SK-N-SH (cell line): ENCODE measurements around the gene P2RX3. TPM values are rescaled to one million over a fixed set of nuclear protein-coding genes. Genes with fewer than 3 reads are reported as not detected.

ENCODE experiments used
- CTCF ChIA-PET: fragments of 300-600, 350-600 bp; formaldehyde crosslinking; extraction: SDS; loops from one replicate; lab custom pipeline; 2021; lab: Yijun Ruan, JAX
- POLR2A ChIA-PET: fragments of 350-600 bp; sonication (Branson Sonifier 250); formaldehyde crosslinking; extraction: SDS; loops from one replicate; lab custom pipeline; 2020; ENCODE audit warnings: antibody characterized with exemption, inconsistent platforms; lab: Yijun Ruan, JAX
- DNase-seq: peaks from one replicate; pipeline ENCODE4 v3.0.0; 2012
- H2AFZ ChIP-seq: fragments of 200-600 bp; sonication (generic); 2 replicates; pipeline ENCODE4 v1.8.1; 2016; ENCODE audit warnings: antibody characterized with exemption, mild to moderate bottlenecking, low read depth
- H3F3A ChIP-seq: fragments of 200-600 bp; sonication (generic); replicated peaks from 2 replicates; pipeline ENCODE3; 2016; ENCODE audit warnings: antibody characterized with exemption, mild to moderate bottlenecking; ENCODE audit not compliant: insufficient read depth
- H3K27ac ChIP-seq, 2 experiments: fragments of 200-500 bp in 1 of 2; fragments of 200-600 bp in 1 of 2; sonication (Bioruptor generic) in 1 of 2; sonication (generic), shearing (Covaris generic) in 1 of 2; 2 replicates each; pipeline versions ENCODE4 v1.5.1 to v1.6.1; 2014 to 2016; ENCODE audit warnings: low read depth in 2 of 2, inconsistent platforms in 1 of 2, low read length in 1 of 2, mild to moderate bottlenecking in 1 of 2, mixed read lengths in 1 of 2
- H3K27me3 ChIP-seq: fragments of 200-600 bp; sonication (generic), shearing (Covaris generic); 2 replicates; pipeline ENCODE4 v1.6.1; 2016; ENCODE audit warnings: mixed run types; ENCODE audit not compliant: insufficient read depth
- H3K36me3 ChIP-seq, 2 experiments: fragments of 200-500 bp in 1 of 2; fragments of 200-600 bp in 1 of 2; sonication (Bioruptor generic) in 1 of 2; sonication (generic) in 1 of 2; replicated peaks in 1 of 2; 2 replicates each; pipeline versions ENCODE3 to v1.5.1; 2014 to 2016; ENCODE audit warnings: low read length in 1 of 2, mild to moderate bottlenecking in 1 of 2; ENCODE audit not compliant: insufficient read depth in 2 of 2, control insufficient read depth in 1 of 2
- H3K4me1 ChIP-seq, 2 experiments: fragments of 200-500 bp in 1 of 2; fragments of 200-600 bp in 1 of 2; sonication (Bioruptor generic) in 1 of 2; sonication (generic), shearing (Covaris generic) in 1 of 2; 2 replicates each; pipeline versions ENCODE4 v1.5.1 to v1.6.1; 2014 to 2016; ENCODE audit warnings: low read depth in 1 of 2, low read length in 1 of 2, mixed run types in 1 of 2; ENCODE audit not compliant: insufficient read depth in 2 of 2, control insufficient read depth in 1 of 2
- H3K4me2 ChIP-seq: fragments of 200-600 bp; sonication (generic), shearing (Covaris generic); 2 replicates; pipeline ENCODE4 v1.6.1; 2017; ENCODE audit warnings: mixed run types
- H3K4me3 ChIP-seq, 2 experiments: fragments of 200-500 bp in 1 of 2; fragments of 200-600 bp in 1 of 2; sonication (Bioruptor generic) in 1 of 2; sonication (generic), shearing (Covaris generic) in 1 of 2; 2 replicates each; pipeline versions ENCODE4 v1.5.1 to v1.8.1; 2014 to 2016; ENCODE audit warnings: low read depth in 2 of 2, inconsistent platforms in 1 of 2, low read length in 1 of 2, mild to moderate bottlenecking in 1 of 2, mixed read lengths in 1 of 2, moderate library complexity in 1 of 2
- H3K79me2 ChIP-seq: fragments of 200-600 bp; sonication (generic); 2 replicates; pipeline ENCODE4 v1.8.1; 2017; ENCODE audit warnings: mild to moderate bottlenecking; ENCODE audit not compliant: insufficient read depth
- H3K9ac ChIP-seq: fragments of 200-600 bp; sonication (generic); 2 replicates; pipeline ENCODE4 v1.6.1; 2017; ENCODE audit warnings: mixed run types
- H3K9me2 ChIP-seq: fragments of 200-600 bp; sonication (generic); 2 replicates; pipeline ENCODE4 v1.6.1; 2017; ENCODE audit warnings: mixed run types
- H3K9me3 ChIP-seq: fragments of 200-600 bp; sonication (generic); 2 replicates; pipeline ENCODE4 v1.6.1; 2017; ENCODE audit warnings: mixed run types, mild to moderate bottlenecking, moderate library complexity
- H4K20me1 ChIP-seq: fragments of 200-600 bp; sonication (generic); 2 replicates; pipeline ENCODE4 v1.6.1; 2017; ENCODE audit warnings: mild to moderate bottlenecking, mixed run types; ENCODE audit not compliant: insufficient read depth
- ELF1 ChIP-seq: IDR thresholded peaks from 2 replicates; pipeline ENCODE4 v1.4.0; 2012
- EP300 ChIP-seq, 2 experiments: IDR thresholded peaks; 2 replicates each; pipeline versions ENCODE4 v1.4.0 to v1.6.1; 2012; ENCODE audit warnings: borderline replicate concordance in 1 of 2, low read depth in 1 of 2, low read length in 1 of 2
- FOSL2 ChIP-seq: IDR thresholded peaks from 2 replicates; pipeline ENCODE4 v1.4.0; 2012; ENCODE audit warnings: low read depth, mild to moderate bottlenecking, moderate library complexity, borderline replicate concordance
- FOXM1 ChIP-seq: IDR thresholded peaks from 2 replicates; pipeline ENCODE4 v1.4.0; 2012; ENCODE audit warnings: low read depth, mild to moderate bottlenecking
- NFIC ChIP-seq: IDR thresholded peaks from 2 replicates; pipeline ENCODE4 v1.4.0; 2012; ENCODE audit warnings: borderline replicate concordance
- POLR2AphosphoS5 ChIP-seq: IDR thresholded peaks from 2 replicates; pipeline ENCODE4 v1.6.1; 2012; ENCODE audit warnings: low read depth, low read length
- RAD21 ChIP-seq: IDR thresholded peaks from 2 replicates; pipeline ENCODE4 v1.6.1; 2012; ENCODE audit warnings: mild to moderate bottlenecking, low read length
- RCOR1 ChIP-seq: fragments of 150-350 bp; IDR thresholded peaks from 2 replicates; pipeline ENCODE4 v1.6.1; 2017; ENCODE audit warnings: antibody characterized with exemption, low read length
- SIN3A ChIP-seq: IDR thresholded peaks from 2 replicates; pipeline ENCODE4 v1.6.1; 2012; ENCODE audit warnings: low read depth, mild to moderate bottlenecking, low read length, moderate library complexity, borderline replicate concordance
- TCF12 ChIP-seq: IDR thresholded peaks from 2 replicates; pipeline ENCODE4 v1.4.0; 2012
- WGBS: methylation state at CpG from one replicate; pipeline ENCODE4 v1.1.6; 2017; ENCODE audit warnings: low lambda C conversion rate; 5-methylcytosine and 5-hydroxymethylcytosine counted together
- polyA plus RNA-seq, 3 experiments: library from polyadenylated mRNA; depleted of rRNA; stranded (reverse); fragments of >200 nt; gene quantifications; 2 replicates each; pipeline ENCODE4 v1.2.3, GENCODE V29; 2012
- TF ChIP-seq, protein P1 (sequence below): IDR thresholded peaks from 2 replicates; pipeline ENCODE4 v1.4.0; 2012; ENCODE audit warnings: low read depth
- TF ChIP-seq, protein P2 (sequence below): IDR thresholded peaks from 2 replicates; pipeline ENCODE4 v1.4.0; 2012; ENCODE audit warnings: low read depth, borderline replicate concordance
- TF ChIP-seq, protein P3 (sequence below): fragments of 150-350 bp; IDR thresholded peaks from 2 replicates; pipeline ENCODE4 v1.6.1; 2016; ENCODE audit warnings: mild to moderate bottlenecking, low read depth, low read length
- TF ChIP-seq, protein P4 (sequence below): IDR thresholded peaks from 2 replicates; pipeline ENCODE4 v1.4.0; 2012; ENCODE audit warnings: low read depth, borderline replicate concordance
- TF ChIP-seq, protein P5 (sequence below): fragments of 200-600 bp; sonication (generic); IDR thresholded peaks from 2 replicates; pipeline ENCODE4 v1.6.1; 2017; ENCODE audit warnings: antibody characterized with exemption, mild to moderate bottlenecking, moderate library complexity
- TF ChIP-seq, protein P6 (sequence below): IDR thresholded peaks from 2 replicates; pipeline ENCODE4; 2012

Gene P2RX3
- polyA plus RNA-seq, 1 of the 3 experiments (the other 2 are of a cell fraction), result not detected

DNA sequence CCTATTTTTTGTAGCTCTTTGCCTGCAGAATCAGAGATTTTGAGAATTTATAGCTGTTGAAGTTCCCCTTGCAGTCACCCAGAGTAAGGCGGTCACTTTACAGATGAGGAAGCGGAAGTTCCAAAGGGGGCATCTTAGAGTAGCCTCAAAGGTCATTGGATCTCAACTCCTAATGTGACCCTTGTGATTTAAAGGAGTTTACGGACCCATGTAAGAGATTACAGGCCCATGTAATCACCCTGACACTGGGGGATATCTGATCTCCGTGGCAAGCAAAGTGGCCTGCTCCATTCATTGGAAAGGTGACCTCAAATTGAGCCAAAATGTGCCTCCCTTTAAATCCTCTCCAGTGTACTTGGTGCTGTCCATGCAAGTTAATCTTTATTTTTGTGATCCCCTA lies 15.7 kb downstream of the P2RX3 start:
- POLR2A ChIA-PET, result no interaction called here
- CTCF ChIA-PET, result interaction anchor here (1.0 to 1.2 kb wide), 3 partner anchors 70 to 105 kb away, joined by 3 read pairs; no protein-coding TSS in a partner anchor

More for the DNA sequence above, 15.7 kb downstream of the P2RX3 start:
- H3K4me3 ChIP-seq, result no peak overlapping the region
- H3K4me2 ChIP-seq, result no peak overlapping the region
- no peak overlapping the region for H3K27ac ChIP-seq
- no peaks in the 10 kb centered on the region for H3K79me2 ChIP-seq
- peaks cover 4% of the 10 kb centered on the region; the same call in 1 of the 2 replicates for H3K27me3 ChIP-seq
- WGBS, result 72% methylated on average over 4 of the region's 4 CpGs
- H3K9me3 ChIP-seq, result no peaks in the 10 kb centered on the region
- H3K36me3 ChIP-seq, result no peaks in the 10 kb centered on the region
- no peaks in the 10 kb centered on the region for H4K20me1 ChIP-seq
- peaks cover 0 to 2% of the 10 kb centered on the region in 2 experiments; a peak in 1 of 4 replicates for H3K4me1 ChIP-seq
- H3F3A ChIP-seq, result no peaks in the 10 kb centered on the region
- H3K9me2 ChIP-seq, result no peaks in the 10 kb centered on the region
- no peak overlapping the region for H2AFZ ChIP-seq
- DNase-seq, result no peak
- TF ChIP-seq, protein P1, sequence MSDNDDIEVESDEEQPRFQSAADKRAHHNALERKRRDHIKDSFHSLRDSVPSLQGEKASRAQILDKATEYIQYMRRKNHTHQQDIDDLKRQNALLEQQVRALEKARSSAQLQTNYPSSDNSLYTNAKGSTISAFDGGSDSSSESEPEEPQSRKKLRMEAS, result no peak
- TF ChIP-seq, protein P2, sequence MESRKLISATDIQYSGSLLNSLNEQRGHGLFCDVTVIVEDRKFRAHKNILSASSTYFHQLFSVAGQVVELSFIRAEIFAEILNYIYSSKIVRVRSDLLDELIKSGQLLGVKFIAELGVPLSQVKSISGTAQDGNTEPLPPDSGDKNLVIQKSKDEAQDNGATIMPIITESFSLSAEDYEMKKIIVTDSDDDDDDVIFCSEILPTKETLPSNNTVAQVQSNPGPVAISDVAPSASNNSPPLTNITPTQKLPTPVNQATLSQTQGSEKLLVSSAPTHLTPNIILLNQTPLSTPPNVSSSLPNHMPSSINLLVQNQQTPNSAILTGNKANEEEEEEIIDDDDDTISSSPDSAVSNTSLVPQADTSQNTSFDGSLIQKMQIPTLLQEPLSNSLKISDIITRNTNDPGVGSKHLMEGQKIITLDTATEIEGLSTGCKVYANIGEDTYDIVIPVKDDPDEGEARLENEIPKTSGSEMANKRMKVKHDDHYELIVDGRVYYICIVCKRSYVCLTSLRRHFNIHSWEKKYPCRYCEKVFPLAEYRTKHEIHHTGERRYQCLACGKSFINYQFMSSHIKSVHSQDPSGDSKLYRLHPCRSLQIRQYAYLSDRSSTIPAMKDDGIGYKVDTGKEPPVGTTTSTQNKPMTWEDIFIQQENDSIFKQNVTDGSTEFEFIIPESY, result no peak
- TF ChIP-seq, protein P3, sequence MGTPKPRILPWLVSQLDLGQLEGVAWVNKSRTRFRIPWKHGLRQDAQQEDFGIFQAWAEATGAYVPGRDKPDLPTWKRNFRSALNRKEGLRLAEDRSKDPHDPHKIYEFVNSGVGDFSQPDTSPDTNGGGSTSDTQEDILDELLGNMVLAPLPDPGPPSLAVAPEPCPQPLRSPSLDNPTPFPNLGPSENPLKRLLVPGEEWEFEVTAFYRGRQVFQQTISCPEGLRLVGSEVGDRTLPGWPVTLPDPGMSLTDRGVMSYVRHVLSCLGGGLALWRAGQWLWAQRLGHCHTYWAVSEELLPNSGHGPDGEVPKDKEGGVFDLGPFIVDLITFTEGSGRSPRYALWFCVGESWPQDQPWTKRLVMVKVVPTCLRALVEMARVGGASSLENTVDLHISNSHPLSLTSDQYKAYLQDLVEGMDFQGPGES, result no peak
- no peak for TF ChIP-seq EP300 (IDR thresholded peaks at IDR 0.05; ENCODE audit: borderline replicate concordance in 1 of 2, low read depth in 1 of 2, low read length in 1 of 2)
- no peak for TF ChIP-seq NFIC
- TF ChIP-seq, protein P4, sequence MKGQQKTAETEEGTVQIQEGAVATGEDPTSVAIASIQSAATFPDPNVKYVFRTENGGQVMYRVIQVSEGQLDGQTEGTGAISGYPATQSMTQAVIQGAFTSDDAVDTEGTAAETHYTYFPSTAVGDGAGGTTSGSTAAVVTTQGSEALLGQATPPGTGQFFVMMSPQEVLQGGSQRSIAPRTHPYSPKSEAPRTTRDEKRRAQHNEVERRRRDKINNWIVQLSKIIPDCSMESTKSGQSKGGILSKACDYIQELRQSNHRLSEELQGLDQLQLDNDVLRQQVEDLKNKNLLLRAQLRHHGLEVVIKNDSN, result no peak
- no peak for TF ChIP-seq RCOR1
- TF ChIP-seq POLR2AphosphoS5, result no peak
- TF ChIP-seq SIN3A, result no peak
- no peak for TF ChIP-seq FOSL2
- no peak for TF ChIP-seq RAD21
- TF ChIP-seq, protein P5, sequence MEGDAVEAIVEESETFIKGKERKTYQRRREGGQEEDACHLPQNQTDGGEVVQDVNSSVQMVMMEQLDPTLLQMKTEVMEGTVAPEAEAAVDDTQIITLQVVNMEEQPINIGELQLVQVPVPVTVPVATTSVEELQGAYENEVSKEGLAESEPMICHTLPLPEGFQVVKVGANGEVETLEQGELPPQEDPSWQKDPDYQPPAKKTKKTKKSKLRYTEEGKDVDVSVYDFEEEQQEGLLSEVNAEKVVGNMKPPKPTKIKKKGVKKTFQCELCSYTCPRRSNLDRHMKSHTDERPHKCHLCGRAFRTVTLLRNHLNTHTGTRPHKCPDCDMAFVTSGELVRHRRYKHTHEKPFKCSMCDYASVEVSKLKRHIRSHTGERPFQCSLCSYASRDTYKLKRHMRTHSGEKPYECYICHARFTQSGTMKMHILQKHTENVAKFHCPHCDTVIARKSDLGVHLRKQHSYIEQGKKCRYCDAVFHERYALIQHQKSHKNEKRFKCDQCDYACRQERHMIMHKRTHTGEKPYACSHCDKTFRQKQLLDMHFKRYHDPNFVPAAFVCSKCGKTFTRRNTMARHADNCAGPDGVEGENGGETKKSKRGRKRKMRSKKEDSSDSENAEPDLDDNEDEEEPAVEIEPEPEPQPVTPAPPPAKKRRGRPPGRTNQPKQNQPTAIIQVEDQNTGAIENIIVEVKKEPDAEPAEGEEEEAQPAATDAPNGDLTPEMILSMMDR, result no peak
- no peak for TF ChIP-seq ELF1
- TF ChIP-seq TCF12, result no peak
- TF ChIP-seq, protein P6, sequence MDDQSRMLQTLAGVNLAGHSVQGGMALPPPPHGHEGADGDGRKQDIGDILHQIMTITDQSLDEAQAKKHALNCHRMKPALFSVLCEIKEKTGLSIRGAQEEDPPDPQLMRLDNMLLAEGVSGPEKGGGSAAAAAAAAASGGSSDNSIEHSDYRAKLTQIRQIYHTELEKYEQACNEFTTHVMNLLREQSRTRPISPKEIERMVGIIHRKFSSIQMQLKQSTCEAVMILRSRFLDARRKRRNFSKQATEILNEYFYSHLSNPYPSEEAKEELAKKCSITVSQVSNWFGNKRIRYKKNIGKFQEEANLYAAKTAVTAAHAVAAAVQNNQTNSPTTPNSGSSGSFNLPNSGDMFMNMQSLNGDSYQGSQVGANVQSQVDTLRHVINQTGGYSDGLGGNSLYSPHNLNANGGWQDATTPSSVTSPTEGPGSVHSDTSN, result no peak
- TF ChIP-seq FOXM1, result no peak
- no peak overlapping the region for H3K9ac ChIP-seq
